Mucosa of descending colon (tissue), 3 donors: Measurements from ENCODE around the gene GATAD2B. TPM values are rescaled to one million over a fixed set of nuclear protein-coding genes. Genes with fewer than 3 reads are reported as not detected.

Experiments
- ATAC-seq: fragments of 200-7000 bp; cut with Tn5 transposase; one replicate; pipeline ENCODE4 v1.9.1; 2020; ENCODE audit warnings: mild to moderate bottlenecking, moderate library complexity
- DNase-seq, 3 donors: peaks; one replicate each; pipeline ENCODE4 v3.0.0-alpha.2; 2020
- H3K36me3 ChIP-seq: fragments of 200-600 bp; one replicate; pipeline ENCODE4 v1.8.0; 2021; ENCODE audit warnings: low read depth, mild to moderate bottlenecking
- H3K4me1 ChIP-seq: fragments of 200-600 bp; one replicate; pipeline ENCODE4 v1.8.0; 2021; ENCODE audit warnings: low read depth, mild to moderate bottlenecking
- H3K4me3 ChIP-seq: fragments of 200-600 bp; one replicate; pipeline ENCODE4 v1.8.0; 2021; ENCODE audit warnings: mild to moderate bottlenecking
- H3K9me3 ChIP-seq: fragments of 200-600 bp; one replicate; pipeline ENCODE4 v1.8.0; 2021; ENCODE audit warnings: mild to moderate bottlenecking
- intact Hi-C, 2 donors: fragments of 100-400 bp; cut with DNase I in 1 of 2; cut with micrococcal nuclease in 1 of 2; formaldehyde crosslinking; loops; one replicate each; pipeline versions ENCODE4 v1.11.0 to v1.11.1; 2022; cut with DNase I, micrococcal nuclease
- total RNA-seq, 3 donors: library from RNA; stranded (reverse); fragmentation: NEBNext Ultra II Directional in 2 of 3; extraction: Animal tissue kit (Norgen Biotek cat#: 25700) in 2 of 3; gene quantifications; one replicate each; pipeline versions ENCODE4 v1.2.1 to v1.2.4, GENCODE V29; 2021 to 2023
- TF ChIP-seq, protein P1 (sequence below): fragments of 200-600 bp; IDR thresholded peaks from one replicate; pipeline ENCODE4 v1.8.0; 2022; ENCODE audit warnings: antibody characterized with exemption, mild to moderate bottlenecking
- donor health status: DM: no; HTN: no; CAD: no; lungs with moderate emphysema.
- donor health status: DM: no; HTN: no; CAD: no.
- donor health status: DM: no; HTN: yes; CAD: no.

GATAD2B gene
- total RNA-seq, 3 donors from 2014 or later: 34.4 to 64.8 (median 36.3) TPM

DNA sequence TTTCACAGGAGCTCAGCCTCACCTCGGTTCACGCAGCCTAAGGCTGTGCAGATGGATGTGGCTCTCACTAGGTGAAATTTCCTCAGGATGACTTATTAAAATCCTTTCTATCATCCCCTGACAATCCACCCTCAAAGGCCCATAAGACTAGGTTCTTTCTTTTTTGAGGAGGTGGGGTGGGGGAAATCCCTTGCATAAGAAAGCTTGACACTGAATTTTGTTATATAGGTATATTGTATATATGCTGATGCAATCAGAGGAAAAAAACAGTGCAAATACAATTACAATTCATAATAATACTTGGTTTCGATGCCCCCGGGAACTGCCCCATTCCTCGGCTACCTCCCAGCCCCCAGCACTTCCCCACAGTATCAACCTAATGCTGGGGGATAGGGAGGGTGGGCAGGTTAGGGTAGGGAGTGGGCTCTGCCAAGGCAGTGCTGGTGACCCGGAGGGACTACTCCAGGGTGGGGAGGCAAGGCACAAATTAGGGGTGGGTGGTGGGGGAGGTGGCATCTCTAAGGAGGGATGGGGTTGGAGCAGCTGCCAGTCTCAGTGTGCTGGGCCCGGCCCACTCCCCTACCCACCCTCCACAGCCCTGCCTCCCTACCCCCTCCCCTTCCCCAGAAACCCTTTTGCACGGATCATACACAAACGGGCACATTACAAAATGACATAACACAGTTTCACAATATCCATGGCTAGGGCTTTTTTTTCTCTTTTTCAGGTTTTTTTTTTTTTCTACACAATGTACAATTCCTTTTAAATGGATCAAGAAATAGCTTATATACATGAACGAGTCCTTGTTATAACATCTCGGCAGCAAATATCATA is 116.7 kb downstream of the GATAD2B start:
- intact Hi-C loops: no loop called here
- Histone ChIP-seq H3K9me3 (no peaks in the 10 kb centered on the region), H3K4me3 (no peak overlapping the region), H3K36me3 (no peaks in the 10 kb centered on the region), H3K4me1 (no peaks in the 10 kb centered on the region)
- ATAC-seq (no peak), DNase-seq (no peak)
- TF ChIP-seq, protein P1, sequence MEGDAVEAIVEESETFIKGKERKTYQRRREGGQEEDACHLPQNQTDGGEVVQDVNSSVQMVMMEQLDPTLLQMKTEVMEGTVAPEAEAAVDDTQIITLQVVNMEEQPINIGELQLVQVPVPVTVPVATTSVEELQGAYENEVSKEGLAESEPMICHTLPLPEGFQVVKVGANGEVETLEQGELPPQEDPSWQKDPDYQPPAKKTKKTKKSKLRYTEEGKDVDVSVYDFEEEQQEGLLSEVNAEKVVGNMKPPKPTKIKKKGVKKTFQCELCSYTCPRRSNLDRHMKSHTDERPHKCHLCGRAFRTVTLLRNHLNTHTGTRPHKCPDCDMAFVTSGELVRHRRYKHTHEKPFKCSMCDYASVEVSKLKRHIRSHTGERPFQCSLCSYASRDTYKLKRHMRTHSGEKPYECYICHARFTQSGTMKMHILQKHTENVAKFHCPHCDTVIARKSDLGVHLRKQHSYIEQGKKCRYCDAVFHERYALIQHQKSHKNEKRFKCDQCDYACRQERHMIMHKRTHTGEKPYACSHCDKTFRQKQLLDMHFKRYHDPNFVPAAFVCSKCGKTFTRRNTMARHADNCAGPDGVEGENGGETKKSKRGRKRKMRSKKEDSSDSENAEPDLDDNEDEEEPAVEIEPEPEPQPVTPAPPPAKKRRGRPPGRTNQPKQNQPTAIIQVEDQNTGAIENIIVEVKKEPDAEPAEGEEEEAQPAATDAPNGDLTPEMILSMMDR: no peak

DNA sequence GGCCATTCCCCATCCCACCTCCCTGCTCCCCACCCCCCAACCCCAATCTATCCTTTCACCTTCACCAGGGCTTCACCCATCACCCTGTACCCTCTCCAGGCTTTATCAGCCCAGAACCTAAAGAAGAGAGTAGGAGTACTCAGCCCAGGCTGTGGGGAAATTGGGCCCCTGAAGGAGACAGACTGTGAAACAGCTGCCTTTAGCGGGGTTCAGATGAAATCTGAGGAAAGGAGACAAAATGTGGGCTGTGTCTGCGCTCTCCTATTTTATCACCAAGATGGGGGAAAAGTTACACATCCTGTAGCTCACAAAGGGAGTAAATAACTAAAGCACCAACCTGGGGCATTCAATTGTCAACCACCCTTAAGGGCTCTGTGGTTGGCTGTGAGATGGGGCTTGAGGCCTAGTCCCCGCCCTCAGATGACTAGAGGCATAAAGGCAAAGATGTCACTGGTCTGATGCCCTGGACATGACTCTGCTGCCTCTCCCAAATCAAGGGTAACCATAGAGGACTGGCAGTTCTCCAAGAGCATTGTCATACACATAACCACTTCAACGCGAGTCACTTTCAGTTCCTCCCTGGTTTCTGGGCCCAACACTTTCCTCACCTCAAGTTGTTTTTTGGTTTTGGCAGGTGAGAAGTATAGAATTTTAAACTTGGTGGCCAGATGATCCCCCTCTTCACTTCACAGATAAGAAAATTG is 117.6 kb downstream of the GATAD2B start:
- H3K9me3 ChIP-seq: no peaks in the 10 kb centered on the region
- no peaks in the 10 kb centered on the region for H3K36me3 ChIP-seq
- DNase-seq: peak in 1 of 3 donors; percentile 68
- intact Hi-C loops: no loop called here
- ATAC-seq: peak; percentile 86
- no peaks in the 10 kb centered on the region for H3K4me1 ChIP-seq
- no peak overlapping the region for H3K4me3 ChIP-seq
- TF ChIP-seq, protein P1: no peak

DNA sequence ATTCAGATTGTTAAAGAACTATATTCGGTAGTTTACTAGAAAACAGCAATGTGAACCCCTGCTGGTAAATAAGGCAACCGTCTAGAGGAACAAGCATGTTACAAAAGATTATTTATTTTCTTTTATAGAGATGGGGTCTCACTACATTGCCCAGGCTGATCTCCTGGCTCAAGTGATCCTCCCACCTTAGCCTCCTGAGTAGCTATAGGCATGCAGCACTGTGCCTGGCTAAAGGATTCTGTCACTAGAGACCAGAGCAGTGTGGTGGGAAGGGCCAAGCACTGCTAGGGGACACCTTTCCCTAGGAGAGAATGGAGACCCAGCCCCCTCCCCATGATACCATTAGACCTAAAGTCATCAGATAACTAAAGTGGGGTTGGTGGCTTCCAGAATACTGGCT is 118.7 kb downstream of the GATAD2B start:
- ATAC-seq: no peak
- Histone ChIP-seq H3K4me1 (no peaks in the 10 kb centered on the region), H3K9me3 (no peaks in the 10 kb centered on the region), H3K4me3 (no peak overlapping the region), H3K36me3 (no peaks in the 10 kb centered on the region)
- TF ChIP-seq, protein P1: no peak
- no peak for DNase-seq
- intact Hi-C loops: loop anchor here in 1 of 2 donors (5.0 kb wide), 1 partner anchor 183 kb away; the partner anchor contains the start of gene RAB13

DNA sequence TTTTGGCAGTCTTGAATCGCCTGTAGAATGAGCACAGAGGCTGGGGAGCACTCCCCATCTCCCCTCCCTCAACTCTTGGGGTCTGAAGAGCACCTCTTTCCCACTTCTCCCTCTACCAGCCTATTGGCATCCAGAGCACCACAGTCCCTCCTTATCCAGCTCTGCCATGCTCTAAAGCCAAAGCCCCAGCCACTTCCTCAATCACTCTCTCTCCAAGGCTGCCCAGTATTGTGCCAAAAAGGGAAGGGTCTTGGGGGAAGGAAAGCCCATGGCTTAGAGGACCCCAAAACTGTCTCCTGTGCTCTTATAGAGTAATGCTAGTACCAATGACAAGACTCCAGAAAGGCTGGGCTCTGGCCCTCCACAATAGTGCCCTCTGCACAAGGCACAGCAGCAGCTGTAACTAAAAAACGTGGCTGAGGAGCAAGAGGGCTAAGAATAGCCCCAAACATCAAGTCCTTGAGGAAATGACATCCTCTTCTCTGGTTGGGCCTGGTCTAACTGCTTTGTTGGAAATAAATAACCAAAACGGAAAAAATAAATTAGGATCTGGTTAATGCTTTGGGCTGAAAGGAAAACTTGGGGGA is 119.2 kb downstream of the GATAD2B start:
- no peaks in the 10 kb centered on the region for H3K36me3 ChIP-seq
- no peak for ATAC-seq
- H3K4me1 ChIP-seq: no peaks in the 10 kb centered on the region
- no peaks in the 10 kb centered on the region for H3K9me3 ChIP-seq
- TF ChIP-seq, protein P1: no peak
- no peak for DNase-seq
- intact Hi-C loops: loop anchor here in 1 of 2 donors (5.0 kb wide), 1 partner anchor 184 kb away; the partner anchor contains the start of gene RAB13
- H3K4me3 ChIP-seq: no peak overlapping the region

DNA sequence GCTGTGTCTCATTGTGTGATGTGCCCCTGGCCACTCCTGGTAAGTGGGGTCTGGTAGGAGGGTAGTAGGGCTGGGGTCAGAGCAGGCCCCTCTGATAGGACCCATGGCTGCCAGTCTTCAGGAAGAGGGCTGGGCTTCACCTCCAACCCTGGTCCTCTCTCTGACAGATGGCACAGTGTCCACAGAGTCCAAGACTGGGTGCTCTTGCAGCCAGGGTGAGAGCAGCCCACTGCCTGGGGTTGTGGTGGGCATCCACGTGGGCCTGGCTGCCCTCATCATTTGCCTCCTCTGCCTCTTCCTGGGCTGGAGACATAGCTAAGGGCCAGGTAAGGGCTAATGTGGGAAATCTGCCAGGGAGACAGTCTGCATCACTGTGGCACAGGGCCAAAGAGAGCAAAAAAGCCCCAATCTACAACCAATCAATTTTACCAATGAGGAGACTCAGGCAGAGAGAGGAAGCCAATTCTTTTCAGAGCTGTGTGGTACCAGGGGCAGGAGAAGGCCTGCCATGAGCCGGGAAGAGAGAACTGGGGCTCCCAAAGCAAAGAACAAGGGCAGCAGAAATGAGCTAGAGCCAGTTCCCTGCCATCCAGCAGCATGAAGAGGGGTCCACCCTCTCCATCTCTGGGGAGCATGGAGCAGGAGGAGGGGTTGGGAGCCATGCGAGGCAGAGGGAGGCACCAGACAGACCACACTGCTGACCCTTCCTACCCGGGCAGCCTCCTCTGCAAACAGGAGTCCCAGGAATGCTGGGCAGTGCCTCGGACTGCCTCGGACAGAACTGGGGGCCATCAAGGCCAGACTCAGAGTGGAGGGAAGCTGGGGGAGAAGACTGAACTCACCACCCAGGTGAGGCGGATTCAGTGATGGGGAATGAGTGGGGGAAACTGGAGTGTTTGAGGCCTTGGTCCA is 120.7 kb downstream of the GATAD2B start:
- TF ChIP-seq, protein P1: no peak
- Histone ChIP-seq H3K4me1 (peaks cover 4% of the 10 kb centered on the region), H3K9me3 (no peaks in the 10 kb centered on the region), H3K4me3 (no peak overlapping the region), H3K36me3 (no peaks in the 10 kb centered on the region)
- DNase-seq: no peak
- ATAC-seq: no peak
- intact Hi-C loops: loop anchor here in 1 of 2 donors (5.0 kb wide), 1 partner anchor 185 kb away; the partner anchor contains the start of gene RAB13
